B cell (primary cell): ENCODE results near the gene CAMTA1. TPM values are rescaled to one million over a fixed set of nuclear protein-coding genes. Genes with fewer than 3 reads are reported as not detected.

Experiments used
- ATAC-seq: fragments of 200-7000 bp; cut with Tn5 transposase; one replicate; pipeline ENCODE4 v1.10.0; 2021; ENCODE audit warnings: low read depth, mild to moderate bottlenecking, moderate number of reproducible peaks, moderate library complexity
- CTCF ChIA-PET: fragments of 350-600 bp; sonication (Branson Sonifier 250); formaldehyde crosslinking; loops from one replicate; lab custom pipeline; 2021; ENCODE audit warnings: antibody characterized with exemption, inconsistent platforms; lab: Charles Lee
- POLR2A ChIA-PET: fragments of 350-600 bp; sonication (Branson Sonifier 250); formaldehyde crosslinking; loops from one replicate; lab custom pipeline; 2021; ENCODE audit warnings: antibody characterized with exemption; lab: Charles Lee
- DNase-seq: peaks from one replicate; pipeline ENCODE4 v3.0.0; 2013
- H2AFZ ChIP-seq: 2 replicates; pipeline ENCODE4 v1.6.1; 2012; ENCODE audit warnings: mild to moderate bottlenecking, low read depth, low read length; ENCODE audit not compliant: insufficient read depth, poor library complexity, severe bottlenecking
- H3K27ac ChIP-seq, 2 donors: 1 replicate in 1 of 2; 2 replicates in 1 of 2; pipeline ENCODE4 v1.5.1; 2012 to 2013; ENCODE audit warnings: low read length in 2 of 2, mild to moderate bottlenecking in 2 of 2, moderate library complexity in 1 of 2
- H3K27me3 ChIP-seq, 4 experiments: fragments of 200-600 bp in 1 of 4; sonication (generic) in 1 of 4; replicated peaks in 1 of 4; 1 replicate in 2 of 4; 2 replicates in 2 of 4; pipeline versions ENCODE4 v1.6.1 to v1.7.0; 2013 to 2016; ENCODE audit warnings: low read length in 3 of 4, mild to moderate bottlenecking in 2 of 4, mixed read lengths in 1 of 4, moderate library complexity in 1 of 4; ENCODE audit not compliant: insufficient read depth in 4 of 4, control insufficient read depth in 3 of 4; ENCODE audit errors: control extremely low read depth in 1 of 4
- H3K36me3 ChIP-seq, 2 experiments: replicated peaks in 1 of 2; 1 replicate in 1 of 2; 2 replicates in 1 of 2; pipeline versions ENCODE4 v1.6.1 to v1.7.1; 2013; ENCODE audit warnings: low read length in 1 of 2; ENCODE audit not compliant: insufficient read depth in 2 of 2, control insufficient read depth in 1 of 2; ENCODE audit errors: control extremely low read depth in 1 of 2, extremely low read depth in 1 of 2
- H3K4me1 ChIP-seq, 2 donors: fragments of 200-600 bp in 1 of 2; sonication (generic) in 1 of 2; 1 replicate in 1 of 2; 2 replicates in 1 of 2; pipeline versions ENCODE4 v1.5.1 to v1.6.1; 2013 to 2017; ENCODE audit warnings: low read length in 2 of 2; ENCODE audit not compliant: control insufficient read depth in 2 of 2, insufficient read depth in 2 of 2
- H3K4me2 ChIP-seq: replicated peaks from 2 replicates; pipeline ENCODE3; 2012; ENCODE audit warnings: mild to moderate bottlenecking, low read depth, low read length; ENCODE audit not compliant: poor library complexity, severe bottlenecking
- H3K4me3 ChIP-seq, 5 experiments: fragments of 200-600 bp in 1 of 5; sonication (generic) in 1 of 5; 1 replicate in 3 of 5; 2 replicates in 2 of 5; pipeline versions ENCODE4 v1.5.1 to v1.7.0; 2011 to 2016; ENCODE audit warnings: low read length in 4 of 5, mild to moderate bottlenecking in 4 of 5, low read depth in 2 of 5, control low read depth in 1 of 5, moderate library complexity in 1 of 5; ENCODE audit not compliant: insufficient read depth in 1 of 5; ENCODE audit errors: control extremely low read depth in 1 of 5, extremely low read depth in 1 of 5
- H3K79me2 ChIP-seq: fragments of 200-600 bp; sonication (generic); one replicate; pipeline ENCODE4 v1.6.0; 2016; ENCODE audit warnings: low read length; ENCODE audit not compliant: control insufficient read depth, insufficient read depth
- H3K9ac ChIP-seq: fragments of 200-600 bp; sonication (generic); 2 replicates; pipeline ENCODE4 v1.6.1; 2017; ENCODE audit warnings: mild to moderate bottlenecking, low read length, moderate library complexity
- H3K9me3 ChIP-seq, 3 donors: one replicate each; pipeline versions ENCODE4 v1.6.1 to v1.7.1; 2013; ENCODE audit warnings: low read length in 2 of 3; ENCODE audit not compliant: control insufficient read depth in 2 of 3, insufficient read depth in 1 of 3; ENCODE audit errors: control extremely low read depth in 1 of 3
- H4K20me1 ChIP-seq: 2 replicates; pipeline ENCODE4 v1.6.0; 2012; ENCODE audit warnings: mild to moderate bottlenecking, low read length; ENCODE audit not compliant: insufficient read depth, control insufficient read depth, poor library complexity, severe bottlenecking
- H3K27ac Mint-ChIP-seq: one replicate; pipeline ENCODE4 v1.8.0; 2021; ENCODE audit warnings: mixed read lengths
- H3K27me3 Mint-ChIP-seq: one replicate; pipeline ENCODE4 v1.8.0; 2021; ENCODE audit warnings: mixed read lengths
- H3K4me1 Mint-ChIP-seq: one replicate; pipeline ENCODE4 v1.8.0; 2021; ENCODE audit warnings: mixed read lengths
- H3K4me3 Mint-ChIP-seq: one replicate; pipeline ENCODE4 v1.8.0; 2021; ENCODE audit warnings: mixed read lengths
- H3K9me3 Mint-ChIP-seq: one replicate; pipeline ENCODE4 v1.8.0; 2022; ENCODE audit warnings: mixed read lengths; ENCODE audit not compliant: insufficient read depth
- CTCF ChIP-seq: fragments of 200-600 bp; IDR thresholded peaks from one replicate; pipeline ENCODE4 v1.8.0; 2022; ENCODE audit warnings: antibody characterized with exemption, mild to moderate bottlenecking
- EZH2 ChIP-seq: IDR thresholded peaks from 2 replicates; pipeline ENCODE4 v1.6.1; 2012; ENCODE audit warnings: borderline replicate concordance, low read depth, mild to moderate bottlenecking, moderate library complexity, low read length; ENCODE audit not compliant: insufficient read depth, poor library complexity, severe bottlenecking
- WGBS: methylation state at CpG from one replicate; pipeline ENCODE4 v1.1.5; 2013; ENCODE audit warnings: missing lambda C conversion rate; ENCODE audit not compliant: insufficient coverage; 5-methylcytosine and 5-hydroxymethylcytosine counted together
- intact Hi-C: fragments of 100-400 bp; cut with micrococcal nuclease; formaldehyde crosslinking; loops from one replicate; pipeline ENCODE4 v1.10.0; 2022
- polyA plus RNA-seq: library from polyadenylated mRNA; depleted of rRNA; stranded (reverse); fragments of >200 nt; gene quantifications from 2 replicates; pipeline ENCODE4 v1.2.3, GENCODE V29; 2012
- total RNA-seq, 2 donors: library from RNA; stranded (reverse); fragments of 120-200 nt in 1 of 2; gene quantifications; 1 replicate in 1 of 2; 2 replicates in 1 of 2; pipeline versions ENCODE4 v1.2.3 to v1.2.4, GENCODE V29; 2013 to 2022

Gene CAMTA1
- total and polyA plus RNA-seq, 2 donors (not counting 1 experiment from before 2014, with no cell fraction given), result 42.2 to 45.7 TPM

GRCh38 chr1:7295946-7296345 is 510.7 kb downstream of the CAMTA1 start:
- H3K36me3 ChIP-seq, result no peaks in the 10 kb centered on the region
- Mint-ChIP-seq H3K27me3 (peaks cover 23% of the 10 kb centered on the region), H3K4me1 (no peaks in the 10 kb centered on the region), H3K27ac (no peak overlapping the region), H3K9me3 (no peaks in the 10 kb centered on the region), H3K4me3 (no peak overlapping the region)
- H3K9ac ChIP-seq, result no peak overlapping the region
- no peaks in the 10 kb centered on the region for H3K79me2 ChIP-seq
- no peaks in the 10 kb centered on the region for H3K27me3 ChIP-seq
- intact Hi-C loops, result no loop called here
- H4K20me1 ChIP-seq, result no peaks in the 10 kb centered on the region
- no peak overlapping the region for H2AFZ ChIP-seq
- H3K4me1 ChIP-seq, result no peaks in the 10 kb centered on the region
- TF ChIP-seq EZH2 (no peak), CTCF (no peak)
- DNase-seq (no peak), ATAC-seq (no peak)
- 86% methylated on average over 6 of the region's 6 CpGs for WGBS
- H3K4me2 ChIP-seq, result no peak overlapping the region
- H3K27ac ChIP-seq, result no peak overlapping the region
- H3K9me3 ChIP-seq, result peaks cover 0 to 6% (median 0%) of the 10 kb centered on the region in 3 donors
- CTCF ChIA-PET, result no interaction called here
- POLR2A ChIA-PET, result no interaction called here
- H3K4me3 ChIP-seq, result no peak overlapping the region

GRCh38 chr1:7296968-7297367 is 511.7 kb downstream of the CAMTA1 start:
- Mint-ChIP-seq H3K4me1 (no peaks in the 10 kb centered on the region), H3K27ac (no peak overlapping the region), H3K27me3 (peaks cover 28% of the 10 kb centered on the region), H3K9me3 (no peaks in the 10 kb centered on the region), H3K4me3 (no peak overlapping the region)
- CTCF ChIA-PET, result no interaction called here
- Histone ChIP-seq H3K36me3 (no peaks in the 10 kb centered on the region), H3K4me1 (no peaks in the 10 kb centered on the region), H3K4me2 (no peak overlapping the region), H3K27me3 (no peaks in the 10 kb centered on the region), H3K9me3 (peaks cover 0 to 6% (median 0%) of the 10 kb centered on the region in 3 donors), H3K27ac (no peak overlapping the region), H3K4me3 (no peak overlapping the region), H2AFZ (no peak overlapping the region), H3K79me2 (no peaks in the 10 kb centered on the region), H3K9ac (no peak overlapping the region), H4K20me1 (no peaks in the 10 kb centered on the region)
- no peak for TF ChIP-seq CTCF
- no peak for TF ChIP-seq EZH2
- intact Hi-C loops, result no loop called here
- POLR2A ChIA-PET, result no interaction called here
- ATAC-seq (no peak), DNase-seq (no peak)
